Common myeloid progenitor, CD34-positive (primary cell): ENCODE data around the gene CAPS.
"Not testable (repeated sequence)": the region's sequence is repeated elsewhere in the genome, so short reads cannot be mapped to it uniquely, and the experiment has no call there.

Source experiments
- CTCF ChIA-PET: fragments of 350-600 bp; sonication (Branson Sonifier 250); formaldehyde crosslinking; loops from one replicate; lab custom pipeline; 2021; ENCODE audit warnings: antibody characterized with exemption; lab: Charles Lee
- POLR2A ChIA-PET: fragments of 350-600 bp; sonication (Branson Sonifier 250); formaldehyde crosslinking; loops from one replicate; lab custom pipeline; 2021; ENCODE audit warnings: antibody characterized with exemption; lab: Charles Lee
- DNase-seq, 3 donors: peaks; one replicate each; pipeline versions ENCODE4 v3.0.0 to v3.0.0-alpha.2; 2013
- H3K27ac ChIP-seq, 2 experiments: 1 replicate in 1 of 2; 2 replicates in 1 of 2; pipeline ENCODE4 v1.7.0; 2013; ENCODE audit warnings: inconsistent platforms in 2 of 2, low read length in 2 of 2, mild to moderate bottlenecking in 2 of 2, low read depth in 1 of 2, moderate library complexity in 1 of 2; ENCODE audit not compliant: severe bottlenecking in 2 of 2, insufficient read depth in 1 of 2, poor library complexity in 1 of 2
- H3K27me3 ChIP-seq, 5 experiments: replicated peaks in 2 of 5; 1 replicate in 3 of 5; 2 replicates in 2 of 5; pipeline versions ENCODE4 v1.6.1 to v1.7.0; 2013; ENCODE audit warnings: low read length in 4 of 5, mild to moderate bottlenecking in 2 of 5, moderate library complexity in 2 of 5, inconsistent platforms in 1 of 5; ENCODE audit not compliant: insufficient read depth in 5 of 5, control insufficient read depth in 4 of 5
- H3K36me3 ChIP-seq, 4 experiments: 1 replicate in 2 of 4; 2 replicates in 2 of 4; pipeline versions ENCODE4 v1.6.1 to v1.7.0; 2013; ENCODE audit warnings: low read length in 3 of 4, control low read depth in 1 of 4, mild to moderate bottlenecking in 1 of 4; ENCODE audit not compliant: control insufficient read depth in 4 of 4, insufficient read depth in 4 of 4
- H3K4me1 ChIP-seq, 4 experiments: 1 replicate in 3 of 4; 2 replicates in 1 of 4; pipeline versions ENCODE4 v1.6.1 to v1.7.1; 2013; ENCODE audit warnings: low read length in 3 of 4, mild to moderate bottlenecking in 3 of 4, control low read depth in 1 of 4, inconsistent platforms in 1 of 4, moderate library complexity in 1 of 4; ENCODE audit not compliant: control insufficient read depth in 4 of 4, insufficient read depth in 4 of 4; ENCODE audit errors: control extremely low read depth in 1 of 4
- H3K4me3 ChIP-seq, 7 experiments: 1 replicate in 4 of 7; 2 replicates in 3 of 7; pipeline versions ENCODE4 v1.5.1 to v1.7.0; 2013; ENCODE audit warnings: mild to moderate bottlenecking in 7 of 7, low read length in 6 of 7, moderate library complexity in 6 of 7, inconsistent platforms in 2 of 7, low read depth in 2 of 7, control low read depth in 1 of 7; ENCODE audit not compliant: insufficient read depth in 4 of 7, control insufficient read depth in 1 of 7; ENCODE audit errors: extremely low read depth in 1 of 7
- H3K9me3 ChIP-seq, 5 experiments: 1 replicate in 4 of 5; 2 replicates in 1 of 5; pipeline versions ENCODE4 v1.6.1 to v1.7.1; 2013; ENCODE audit warnings: low read length in 4 of 5, mild to moderate bottlenecking in 2 of 5, inconsistent platforms in 1 of 5, low read depth in 1 of 5, moderate library complexity in 1 of 5; ENCODE audit not compliant: control insufficient read depth in 4 of 5, insufficient read depth in 2 of 5; ENCODE audit errors: control extremely low read depth in 1 of 5
- WGBS: methylation state at CpG from one replicate; pipeline ENCODE4 v1.1.5; 2013; ENCODE audit not compliant: insufficient coverage; 5-methylcytosine and 5-hydroxymethylcytosine counted together

Gene CAPS

DNA sequence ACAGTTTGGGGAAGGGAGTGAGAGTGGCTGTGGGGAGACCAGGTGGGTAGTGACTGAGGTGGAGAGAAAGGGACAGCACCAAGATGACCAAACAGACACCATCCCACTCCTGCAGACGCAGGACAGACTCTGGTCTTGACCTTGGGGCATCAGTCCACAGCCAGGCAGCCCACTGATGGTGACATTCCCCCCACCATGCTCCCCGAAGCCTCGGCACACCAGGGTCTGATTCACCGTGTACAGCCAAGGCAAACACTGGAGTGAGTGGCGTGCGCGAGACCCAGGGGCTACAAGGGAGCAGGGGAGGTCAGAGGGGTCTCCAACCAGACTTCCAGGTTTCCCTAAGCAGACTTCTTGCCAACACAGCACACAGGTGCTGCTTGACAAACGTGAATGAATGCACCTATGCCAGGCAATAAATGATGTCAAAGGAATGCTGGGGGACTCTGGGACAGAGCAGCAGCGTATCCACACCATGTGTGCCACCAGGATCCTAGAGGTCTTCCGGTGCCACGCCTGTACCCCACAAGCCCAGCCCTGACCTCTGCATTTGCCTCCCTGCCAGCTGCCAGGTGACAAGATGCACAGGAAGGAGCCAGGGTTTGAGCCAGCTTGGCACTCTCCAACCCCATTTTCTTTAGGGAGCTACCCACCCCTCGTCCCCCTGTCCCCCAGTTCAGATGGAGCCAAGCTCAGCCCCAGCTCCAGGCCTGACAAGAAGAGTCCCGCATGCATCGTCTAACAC lies 45.4 kb downstream of the CAPS start:
- H3K27ac ChIP-seq: peak overlapping the region in 1 of 2 experiments; percentile 39
- CTCF ChIA-PET: interaction anchor here (1.1 kb wide), 1 partner anchor 9 kb away, joined by 3 read pairs; no protein-coding TSS in a partner anchor
- 96% methylated on average over 13 of the region's 14 CpGs for WGBS

DNA sequence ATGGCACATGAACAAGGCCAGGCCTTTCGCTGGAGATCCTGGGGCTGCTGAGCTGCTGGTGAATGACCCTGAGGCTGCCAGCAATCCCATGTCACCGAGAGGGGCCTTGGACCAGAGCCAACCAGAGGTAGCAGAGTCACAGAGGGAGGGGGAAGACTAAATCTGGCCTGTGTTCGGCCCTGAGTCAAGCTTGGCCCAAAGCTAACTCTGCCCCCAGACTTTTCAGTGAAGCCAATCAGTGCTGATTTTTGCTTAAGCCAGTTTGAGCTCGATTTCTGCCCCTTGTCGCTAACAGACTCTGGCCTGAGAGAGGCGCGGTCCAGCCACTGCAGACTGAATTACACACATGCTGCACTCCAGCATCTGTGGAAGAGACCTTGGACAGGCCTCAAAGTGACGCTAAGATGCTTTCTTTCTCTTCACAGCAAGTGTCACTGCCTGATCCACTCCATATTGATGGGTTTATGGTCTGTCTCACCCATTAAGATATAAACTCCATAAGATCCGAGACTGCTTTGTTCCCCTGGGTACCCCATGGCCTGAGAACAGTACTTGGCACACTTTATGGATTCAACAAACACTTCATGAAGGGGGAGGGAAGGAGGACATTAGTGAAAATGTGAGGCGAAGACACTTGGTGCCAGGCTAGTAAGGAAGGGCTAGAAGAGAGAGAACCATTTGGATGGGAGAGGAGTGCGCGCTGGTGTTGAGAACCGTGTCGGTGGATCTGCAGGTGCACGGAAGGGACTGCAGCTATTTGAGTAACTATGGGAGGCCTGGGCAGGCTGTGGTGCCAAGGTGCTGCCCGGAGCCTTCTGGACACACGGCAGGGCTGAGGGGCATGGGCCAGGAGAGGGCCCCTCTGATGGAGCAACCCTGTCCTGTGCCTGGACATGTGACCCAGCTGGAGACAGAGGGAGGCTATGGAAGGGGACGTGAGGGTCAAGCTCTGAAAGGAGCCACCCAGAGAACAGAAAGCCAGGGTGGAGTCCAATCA lies 46.2 kb downstream of the CAPS start:
- CTCF ChIA-PET: interaction anchor here (1.1 to 2.4 kb wide), 3 partner anchors 8 to 19 kb away, joined by 3 to 9 read pairs (median 5); no protein-coding TSS in a partner anchor
- DNase-seq: no peak
- no peaks in the 10 kb centered on the region for H3K27me3 ChIP-seq
- no peak overlapping the region for H3K4me3 ChIP-seq
- no peaks in the 10 kb centered on the region for H3K9me3 ChIP-seq
- H3K27ac ChIP-seq: no peak overlapping the region
- H3K36me3 ChIP-seq: peaks cover 0 to 13% (median 3%) of the 10 kb centered on the region in 4 experiments
- POLR2A ChIA-PET: no interaction called here
- WGBS: 95% methylated on average over 15 of the region's 18 CpGs
- H3K4me1 ChIP-seq: peaks cover 0 to 56% (median 34%) of the 10 kb centered on the region in 4 experiments

More for the DNA sequence above, 45.4 kb downstream of the CAPS start:
- Histone ChIP-seq H3K4me3 (no peak overlapping the region), H3K36me3 (peaks cover 0 to 10% (median 3%) of the 10 kb centered on the region in 4 experiments), H3K4me1 (peaks cover 0 to 64% (median 39%) of the 10 kb centered on the region in 4 experiments), H3K9me3 (no peaks in the 10 kb centered on the region), H3K27me3 (no peaks in the 10 kb centered on the region)
- POLR2A ChIA-PET: no interaction called here
- no peak for DNase-seq

DNA sequence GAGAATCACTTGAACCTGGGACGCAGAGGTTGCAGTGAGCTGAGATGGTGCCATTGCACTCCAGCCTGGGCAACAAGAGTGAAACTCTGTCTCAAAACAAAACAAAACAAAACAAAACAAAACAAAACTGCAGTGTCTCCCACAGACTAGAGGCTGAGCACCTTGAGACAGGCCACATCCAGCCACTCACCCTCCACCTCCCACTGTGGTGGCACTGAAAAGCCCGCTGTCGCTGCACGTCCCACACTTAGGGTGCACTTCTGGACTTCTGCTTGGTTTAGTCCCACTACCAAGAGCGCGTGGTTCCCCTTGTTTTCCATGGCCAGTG lies 47.6 kb downstream of the CAPS start:
- POLR2A ChIA-PET: interaction anchor here (0.6 to 1.4 kb wide), 2 partner anchors 11 to 1233 kb away, joined by 3 read pairs; no protein-coding TSS in a partner anchor

DNA sequence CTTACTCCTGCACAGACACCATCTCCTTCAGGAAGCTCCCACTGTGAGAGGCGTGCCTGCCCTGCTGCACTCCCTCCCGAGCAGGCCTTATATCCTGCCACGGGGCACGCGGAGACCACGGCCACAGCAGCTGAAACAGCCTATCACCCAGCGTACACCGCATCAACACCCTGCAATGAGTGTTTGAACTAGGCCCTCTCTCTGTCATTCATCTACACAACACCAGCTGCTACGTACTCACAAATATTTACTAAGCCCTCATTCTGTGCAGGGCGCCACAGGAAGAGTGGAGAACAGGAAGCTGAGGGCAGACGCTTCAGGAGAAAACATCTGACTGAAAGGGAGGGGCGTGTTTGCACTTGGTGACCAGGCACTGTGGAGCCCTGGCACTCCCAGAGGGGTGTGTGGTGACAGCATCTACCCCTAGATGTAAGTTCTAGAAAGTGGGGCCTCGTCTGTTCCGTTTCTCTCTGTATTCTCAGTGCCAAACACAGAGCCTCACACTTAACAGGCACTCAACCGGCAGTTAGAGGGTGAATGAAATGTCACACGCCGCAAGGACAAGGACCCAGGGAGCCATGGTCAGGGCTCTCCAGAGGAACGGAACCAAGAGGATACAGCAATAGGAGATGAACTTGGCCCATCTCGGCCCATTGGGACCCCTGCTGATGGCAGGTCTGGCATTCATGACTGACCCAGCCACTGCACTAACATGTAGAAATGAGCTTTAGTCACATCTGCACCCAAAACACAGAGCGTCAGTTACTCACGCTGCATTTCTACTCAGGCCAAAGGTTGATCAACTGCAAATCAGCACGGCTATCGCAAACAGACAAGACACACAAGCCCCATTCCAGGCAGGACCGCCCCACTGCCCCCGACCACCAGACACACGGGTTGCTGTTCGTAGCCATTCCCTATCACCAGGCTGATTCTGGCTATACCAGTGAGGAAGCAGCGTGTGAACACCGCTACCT lies 48.2 kb downstream of the CAPS start:
- no peaks in the 10 kb centered on the region for H3K9me3 ChIP-seq
- H3K27me3 ChIP-seq: no peaks in the 10 kb centered on the region
- ChIA-PET CTCF (interaction anchor here (0.6 to 2.4 kb wide), 4 partner anchors 10 to 158 kb away, joined by 3 to 9 read pairs (median 4); no protein-coding TSS in a partner anchor), POLR2A (interaction anchor here (0.6 to 1.4 kb wide), 2 partner anchors 11 to 1234 kb away, joined by 3 read pairs; no protein-coding TSS in a partner anchor)
- H3K4me1 ChIP-seq: peaks cover 0 to 55% (median 34%) of the 10 kb centered on the region in 4 experiments
- H3K27ac ChIP-seq: peak overlapping the region; percentile 41 to 52
- DNase-seq: peak; percentile 65 to 93 (median 89)
- WGBS: 45% methylated on average over 26 of the region's 29 CpGs
- H3K36me3 ChIP-seq: peaks cover 0 to 26% (median 4%) of the 10 kb centered on the region in 4 experiments
- H3K4me3 ChIP-seq: peak overlapping the region in 6 of 7 experiments; percentile 3 to 70 (median 42)

More for the DNA sequence above, 47.6 kb downstream of the CAPS start:
- Histone ChIP-seq H3K27ac (peak overlapping the region in 1 of 2 experiments; percentile 52), H3K4me1 (peaks cover 0 to 55% (median 33%) of the 10 kb centered on the region in 4 experiments), H3K36me3 (peaks cover 0 to 25% (median 5%) of the 10 kb centered on the region in 4 experiments), H3K4me3 (peak overlapping the region in 4 of 7 experiments; percentile 13 to 70 (median 43))
- 65% methylated on average over 5 of the region's 6 CpGs for WGBS
- not testable (repeated sequence) for H3K27me3 ChIP-seq, DNase-seq, H3K9me3 ChIP-seq
- CTCF ChIA-PET: interaction anchor here (0.9 to 2.4 kb wide), 3 partner anchors 9 to 157 kb away, joined by 3 to 9 read pairs (median 5); no protein-coding TSS in a partner anchor

DNA sequence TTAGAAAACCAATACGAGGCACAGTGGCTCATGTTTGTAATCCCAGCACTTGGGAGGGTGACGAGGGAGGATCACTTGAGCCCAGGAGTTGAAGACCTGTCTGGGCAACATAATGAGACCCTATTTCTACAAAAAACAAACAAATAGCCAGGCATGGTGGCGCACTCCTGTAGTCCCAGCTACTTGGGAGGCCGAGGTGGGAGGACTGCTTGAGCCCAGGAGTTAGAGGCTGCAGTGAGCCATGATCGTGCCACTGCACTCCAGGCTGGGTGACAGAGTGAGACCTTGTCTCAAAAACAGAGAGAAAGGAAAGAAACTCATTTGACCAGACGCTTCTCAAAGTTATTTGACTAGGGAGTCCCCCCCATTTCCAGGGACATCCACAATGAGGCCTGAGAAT lies 49.2 kb downstream of the CAPS start:
- H3K27ac ChIP-seq: peak overlapping the region in 1 of 2 experiments; percentile 52
- peaks cover 0 to 63% (median 39%) of the 10 kb centered on the region in 4 experiments for H3K4me1 ChIP-seq
- peaks cover 0 to 22% (median 4%) of the 10 kb centered on the region in 4 experiments for H3K36me3 ChIP-seq
- CTCF ChIA-PET, H3K27me3 ChIP-seq, H3K4me3 ChIP-seq, H3K9me3 ChIP-seq, POLR2A ChIA-PET, DNase-seq: not testable (repeated sequence)
- 99% methylated on average over 6 of the region's 6 CpGs for WGBS

DNA sequence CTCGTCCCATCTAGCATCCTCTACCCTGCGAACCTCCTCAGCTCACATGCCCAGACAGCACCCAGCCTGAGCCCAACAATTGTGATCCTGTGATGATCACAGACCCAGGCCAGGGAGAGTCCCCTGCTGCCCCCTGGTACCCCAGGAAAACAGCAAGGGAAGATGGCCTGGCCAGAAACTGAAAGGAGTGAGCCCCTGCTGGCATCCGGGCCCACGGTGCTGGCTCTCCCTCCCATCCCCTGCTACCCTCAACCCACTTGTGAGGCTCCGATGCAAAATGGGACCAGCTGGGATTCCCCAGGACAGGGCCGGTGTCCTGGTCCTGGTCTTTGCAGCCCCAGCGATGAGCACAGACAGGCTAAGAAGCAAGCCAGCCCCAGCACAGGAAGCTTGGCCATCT lies 49.8 kb downstream of the CAPS start:
- WGBS: 92% methylated on average over 7 of the region's 7 CpGs
- Histone ChIP-seq H3K4me1 (peaks cover 0 to 64% (median 43%) of the 10 kb centered on the region in 4 experiments), H3K4me3 (no peak overlapping the region), H3K36me3 (peaks cover 0 to 26% (median 2%) of the 10 kb centered on the region in 4 experiments), H3K27ac (peak overlapping the region in 1 of 2 experiments; percentile 52), H3K27me3 (no peaks in the 10 kb centered on the region), H3K9me3 (no peaks in the 10 kb centered on the region)
- ChIA-PET POLR2A (no interaction called here), CTCF (no interaction called here)
- no peak for DNase-seq
